ENCODE data around the gene PARD3B.

- TF ChIP-seq YY1 (IDR thresholded peaks at IDR 0.05; ENCODE audit: insufficient read depth, insufficient read length) (no peak), SUZ12 (IDR thresholded peaks at IDR 0.05; ENCODE audit: extremely low read depth, insufficient read depth, insufficient read length) (no peak)
Observed at GRCh38 chr2:205610437-205610836, 1065.2 kb downstream of the PARD3B start.

Data from NT2/D1 (cell line).